ENCODE data around the gene PNPO.

Gene PNPO

GRCh38 chr17:47941246-47942095 lies at the start of gene PNPO:
PNPO (plus strand) TSS chr17:47941571; CDS start chr17:47941676, 105 bp downstream.
- peak; percentile 100 for DNase-seq (ENCODE audit: low spot score)

DNA sequence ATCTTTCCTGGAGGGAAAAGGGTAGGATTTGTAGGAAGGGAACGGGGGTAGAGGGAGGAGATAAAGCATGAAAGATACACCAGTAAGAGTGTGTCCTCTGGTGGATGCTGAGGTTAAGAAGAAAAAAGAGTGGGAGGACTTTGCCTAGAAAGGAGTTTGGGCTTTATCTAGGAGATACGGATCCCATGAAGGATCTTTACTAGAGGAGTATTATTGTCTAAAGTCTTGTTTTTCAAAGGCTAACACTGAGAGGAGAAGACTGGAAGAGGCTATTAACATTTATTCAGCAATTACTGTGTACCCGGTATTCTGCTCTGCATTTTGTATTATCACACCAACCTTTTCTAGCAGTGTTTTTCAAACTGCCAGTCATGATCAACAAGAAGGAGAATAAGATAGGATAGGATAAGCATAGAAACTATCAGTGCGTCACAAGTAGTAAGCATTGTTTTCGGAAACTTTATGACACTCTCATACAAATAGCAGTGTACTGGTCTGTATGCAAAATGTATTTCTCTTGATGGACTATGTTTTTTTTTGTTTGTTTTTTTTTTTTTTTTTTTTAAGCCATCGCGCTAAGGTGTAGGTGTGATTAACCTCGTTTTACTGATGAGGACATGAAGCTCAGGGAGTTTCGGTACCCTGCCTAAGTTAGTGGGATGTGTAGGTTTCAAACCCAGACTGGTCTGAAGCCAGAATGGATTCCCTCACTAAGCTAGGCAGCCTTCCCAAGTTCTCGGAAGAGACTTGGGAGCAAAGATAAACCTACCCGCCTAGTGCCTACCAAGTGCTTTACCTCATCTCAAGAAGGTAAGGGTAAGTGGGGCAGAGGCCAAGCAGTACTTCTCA lies 46.6 kb upstream of the PNPO start:
- peak; percentile 37 for DNase-seq (ENCODE audit: low spot score)

DNA sequence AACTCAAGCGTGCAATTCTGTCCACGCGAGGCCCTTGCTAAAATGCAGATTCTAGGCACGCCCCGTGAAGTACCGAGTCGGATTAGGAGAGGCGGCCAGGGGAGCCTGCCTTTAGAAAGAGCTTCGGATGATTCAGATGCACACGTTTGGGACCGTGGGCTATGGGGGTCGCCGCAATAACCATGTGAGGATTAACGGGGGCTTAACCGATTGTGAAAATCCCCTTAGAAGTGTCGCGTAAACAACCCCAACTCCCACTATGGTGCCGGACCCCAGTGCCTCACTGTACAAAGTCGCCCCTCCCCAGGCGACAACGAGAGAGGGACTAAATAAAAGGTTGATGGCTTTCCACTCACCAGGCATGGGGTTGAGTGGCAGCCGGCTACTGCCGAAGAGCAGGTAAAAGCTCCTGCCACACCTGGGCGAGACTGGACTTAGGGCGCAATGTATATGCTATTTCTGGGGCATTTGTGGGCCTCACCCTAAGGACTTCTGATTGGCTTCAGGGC lies 46.0 kb upstream of the PNPO start:
- DNase-seq (ENCODE audit: low spot score) = no peak

- peak; percentile 100 for DNase-seq (ENCODE audit: low spot score)
Measured at GRCh38 chr17:47895856-47896671, 45.3 kb upstream of the PNPO start, which contains the start of gene SP2. SP2 (plus strand) TSS chr17:47896236; CDS start chr17:47896287, 51 bp downstream.

- no peak for DNase-seq (ENCODE audit: low spot score)
Measured at GRCh38 chr17:47896672-47897490, 44.5 kb upstream of the PNPO start.

GRCh38 chr17:47897561-47897960 lies 43.8 kb upstream of the PNPO start:
- DNase-seq (ENCODE audit: low spot score) = no peak

- no peak for DNase-seq (ENCODE audit: low spot score)
Measured at GRCh38 chr17:47898241-47898640, 43.1 kb upstream of the PNPO start.

GRCh38 chr17:47899643-47900042 lies 41.7 kb upstream of the PNPO start:
- DNase-seq (ENCODE audit: low spot score) = no peak

GRCh38 chr17:47901423-47901822 lies 39.9 kb upstream of the PNPO start:
- no peak for DNase-seq (ENCODE audit: low spot score)

- no peak for DNase-seq (ENCODE audit: low spot score)
Measured at GRCh38 chr17:47902039-47902744, 39.2 kb upstream of the PNPO start.

DNA sequence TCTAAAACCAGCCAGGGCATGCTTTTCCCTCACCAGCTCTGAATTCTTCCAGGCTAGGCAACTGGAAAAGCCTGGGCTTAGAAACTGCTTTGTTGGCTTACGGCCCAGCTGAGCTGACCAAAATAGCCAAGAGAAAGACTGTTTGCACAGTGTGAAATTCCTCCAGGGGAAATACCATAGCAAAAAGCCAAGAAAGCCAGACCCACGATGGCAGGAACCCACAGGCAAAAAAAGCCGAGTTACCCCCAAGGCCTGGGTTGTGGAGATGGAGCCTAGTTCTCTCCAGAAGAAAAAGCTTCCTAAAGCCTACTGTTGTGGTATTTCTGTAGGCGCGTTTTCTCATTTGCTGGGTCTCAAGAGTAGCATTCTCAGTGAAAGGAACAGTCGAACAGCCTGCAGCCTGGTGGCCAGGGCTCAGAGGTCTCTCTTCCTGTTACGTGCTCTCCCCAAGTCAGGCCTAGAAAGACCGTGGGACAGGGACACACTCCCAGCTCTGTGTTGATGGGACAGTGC lies 36.1 kb upstream of the PNPO start:
- peak; percentile 97 for DNase-seq (ENCODE audit: low spot score)

DNA sequence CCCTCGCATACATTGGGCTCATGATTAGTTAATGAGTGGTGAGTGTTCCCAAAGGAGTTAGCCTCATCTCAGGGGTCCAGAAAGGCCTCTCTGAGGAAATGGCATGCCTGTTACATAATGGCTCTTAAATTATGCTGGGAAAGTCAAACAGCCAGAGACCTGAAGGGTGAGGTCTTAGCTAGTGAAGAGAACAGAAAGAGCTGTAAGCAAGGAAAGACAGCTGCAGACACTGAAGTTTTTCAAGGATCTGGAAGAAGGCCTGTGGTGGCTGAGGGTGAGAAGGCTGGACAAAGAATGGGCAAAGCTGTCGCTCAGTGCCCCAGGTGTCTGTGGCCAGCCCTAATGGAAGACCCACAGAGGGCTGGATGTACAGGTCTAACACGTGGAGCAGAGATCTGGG lies 34.9 kb upstream of the PNPO start:
- DNase-seq (ENCODE audit: low spot score) = no peak

- DNase-seq (ENCODE audit: low spot score) = no peak
Measured at GRCh38 chr17:47907932-47908562, 33.3 kb upstream of the PNPO start.

DNA sequence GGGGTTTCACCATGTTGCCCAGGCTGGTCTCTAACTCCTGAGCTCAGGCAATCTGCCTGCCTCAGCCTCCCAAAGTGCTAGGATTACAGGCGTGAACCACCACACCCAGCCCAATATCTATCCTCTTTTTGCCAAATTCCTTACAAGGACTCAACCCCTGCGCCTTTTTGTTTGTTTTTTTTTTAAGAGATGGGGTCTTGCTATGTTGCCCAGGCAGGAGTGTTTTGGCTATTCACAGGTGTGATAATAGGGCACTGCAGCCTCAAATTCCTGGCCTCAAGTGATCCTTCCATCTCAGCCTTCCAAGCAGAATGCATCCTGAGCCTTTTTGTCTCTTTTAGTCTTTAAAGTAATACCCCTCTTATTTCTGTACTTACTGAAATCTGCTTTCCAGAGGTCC lies 28.3 kb upstream of the PNPO start:
- DNase-seq (ENCODE audit: low spot score) = no peak

- peak; percentile 42 for DNase-seq (ENCODE audit: low spot score)
Measured at GRCh38 chr17:47914306-47914948, 26.9 kb upstream of the PNPO start.

GRCh38 chr17:47915776-47916398 lies 25.5 kb upstream of the PNPO start:
- DNase-seq (ENCODE audit: low spot score) = peak; percentile 38

- no peak for DNase-seq (ENCODE audit: low spot score)
Measured at GRCh38 chr17:47916489-47917208, 24.7 kb upstream of the PNPO start.

DNA sequence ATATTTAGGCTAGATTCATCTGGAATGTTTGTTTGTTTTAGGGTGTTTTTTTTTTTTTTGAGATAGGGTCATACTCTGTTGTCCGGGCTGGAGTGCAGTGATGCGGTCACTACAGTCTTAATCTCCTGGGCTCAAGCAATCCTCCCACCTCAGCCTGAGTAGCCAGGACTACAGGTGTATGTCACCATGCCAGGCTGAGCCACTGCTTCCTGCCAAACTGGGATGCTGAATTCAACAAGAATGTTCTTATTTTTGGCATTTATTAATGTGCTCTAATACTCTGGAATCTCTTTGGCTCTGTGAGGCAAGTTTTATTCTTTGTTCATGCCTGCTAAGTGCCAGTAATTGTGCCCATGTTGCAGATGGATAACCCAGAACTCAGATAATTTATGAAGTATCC lies 23.8 kb upstream of the PNPO start:
- DNase-seq (ENCODE audit: low spot score) = peak; percentile 78
